ENCODE results near the gene NCS1. TPM values are rescaled to one million over a fixed set of nuclear protein-coding genes. Genes with fewer than 3 reads are reported as not detected.

NCS1 gene
- total RNA-seq, 1 experiment from 2014 or later, result 18.2 TPM

GRCh38 chr9:130142641-130143040 is 29.6 kb upstream of the NCS1 start:
- POLR2A ChIA-PET, result no interaction called here
- H3K36me3 Mint-ChIP-seq (ENCODE audit: insufficient read depth, unreplicated experiment), result peaks cover 6% of the 10 kb centered on the region
- H3K27ac Mint-ChIP-seq (ENCODE audit: unreplicated experiment), result no peak overlapping the region
- no peak for TF ChIP-seq CTCF (IDR thresholded peaks at IDR 0.05; ENCODE audit: insufficient read depth in 1 of 2, low read depth in 1 of 2, low read length in 1 of 2, severe bottlenecking in 1 of 2, unreplicated experiment in 1 of 2)
- no peaks in the 10 kb centered on the region for H3K27me3 Mint-ChIP-seq (ENCODE audit: insufficient read depth, unreplicated experiment)
- DNase-seq, result no peak
- no peak overlapping the region for H3K4me3 Mint-ChIP-seq (ENCODE audit: unreplicated experiment)
- no peaks in the 10 kb centered on the region for H3K9me3 Mint-ChIP-seq (ENCODE audit: unreplicated experiment)
- Histone ChIP-seq H3K36me3 (ENCODE audit: control insufficient read depth, insufficient read depth, low read length) (no peaks in the 10 kb centered on the region), H3K9me3 (no peaks in the 10 kb centered on the region), H3K4me1 (peaks cover 6% of the 10 kb centered on the region), H3K4me3 (ENCODE audit: low read depth, low read length) (no peak overlapping the region), H3K27me3 (replicated peaks; ENCODE audit: control insufficient read depth, insufficient read depth, low read length) (no peaks in the 10 kb centered on the region)
- intact Hi-C loops (cut with micrococcal nuclease; ENCODE audit: unreplicated experiment), result no loop called here
- no peaks in the 10 kb centered on the region for H3K4me1 Mint-ChIP-seq (ENCODE audit: low read depth, unreplicated experiment)
- CTCF ChIA-PET, result interaction anchor here (0.5 kb wide), 1 partner anchor 318 kb away, joined by 3 read pairs; no protein-coding TSS in a partner anchor
- no TSS peak for BruUV-seq (replicated peaks)

- Mint-ChIP-seq H3K36me3 (ENCODE audit: insufficient read depth, unreplicated experiment) (peaks cover 6% of the 10 kb centered on the region), H3K4me3 (ENCODE audit: unreplicated experiment) (no peak overlapping the region), H3K27me3 (ENCODE audit: insufficient read depth, unreplicated experiment) (no peaks in the 10 kb centered on the region), H3K9me3 (ENCODE audit: unreplicated experiment) (no peaks in the 10 kb centered on the region), H3K27ac (ENCODE audit: unreplicated experiment) (no peak overlapping the region), H3K4me1 (ENCODE audit: low read depth, unreplicated experiment) (no peaks in the 10 kb centered on the region)
- no peak for TF ChIP-seq CTCF (IDR thresholded peaks at IDR 0.05; ENCODE audit: insufficient read depth in 1 of 2, low read depth in 1 of 2, low read length in 1 of 2, severe bottlenecking in 1 of 2, unreplicated experiment in 1 of 2)
- Histone ChIP-seq H3K4me3 (ENCODE audit: low read depth, low read length) (no peak overlapping the region), H3K9me3 (no peaks in the 10 kb centered on the region), H3K36me3 (ENCODE audit: control insufficient read depth, insufficient read depth, low read length) (no peaks in the 10 kb centered on the region), H3K27me3 (replicated peaks; ENCODE audit: control insufficient read depth, insufficient read depth, low read length) (no peaks in the 10 kb centered on the region), H3K4me1 (peaks cover 6% of the 10 kb centered on the region)
- DNase-seq, result no peak
- CTCF ChIA-PET, result no interaction called here
- intact Hi-C loops (cut with micrococcal nuclease; ENCODE audit: unreplicated experiment), result no loop called here
- POLR2A ChIA-PET, result no interaction called here
- no TSS peak for BruUV-seq (replicated peaks)
Observed at GRCh38 chr9:130143279-130143893, 28.8 kb upstream of the NCS1 start.

- no peak for DNase-seq
- H3K9me3 ChIP-seq, result no peaks in the 10 kb centered on the region
- no peaks in the 10 kb centered on the region for H3K36me3 ChIP-seq (ENCODE audit: control insufficient read depth, insufficient read depth, low read length)
- Mint-ChIP-seq H3K9me3 (ENCODE audit: unreplicated experiment) (no peaks in the 10 kb centered on the region), H3K36me3 (ENCODE audit: insufficient read depth, unreplicated experiment) (peaks cover 6% of the 10 kb centered on the region), H3K27me3 (ENCODE audit: insufficient read depth, unreplicated experiment) (no peaks in the 10 kb centered on the region), H3K4me3 (ENCODE audit: unreplicated experiment) (no peak overlapping the region), H3K27ac (ENCODE audit: unreplicated experiment) (no peak overlapping the region), H3K4me1 (ENCODE audit: low read depth, unreplicated experiment) (no peaks in the 10 kb centered on the region)
- H3K4me3 ChIP-seq (ENCODE audit: low read depth, low read length), result no peak overlapping the region
- no peaks in the 10 kb centered on the region for H3K27me3 ChIP-seq (replicated peaks; ENCODE audit: control insufficient read depth, insufficient read depth, low read length)
- no TSS peak for BruUV-seq (replicated peaks)
- ChIA-PET POLR2A (no interaction called here), CTCF (no interaction called here)
- peaks cover 6% of the 10 kb centered on the region for H3K4me1 ChIP-seq
- TF ChIP-seq CTCF (IDR thresholded peaks at IDR 0.05; ENCODE audit: insufficient read depth in 1 of 2, low read depth in 1 of 2, low read length in 1 of 2, severe bottlenecking in 1 of 2, unreplicated experiment in 1 of 2), result no peak
- intact Hi-C loops (cut with micrococcal nuclease; ENCODE audit: unreplicated experiment), result no loop called here
Observed at GRCh38 chr9:130143958-130144366, 28.2 kb upstream of the NCS1 start.

All from Caco-2 (cell line).